Measurements from ENCODE around the gene ZNF407. TPM values are rescaled to one million over a fixed set of nuclear protein-coding genes. Genes with fewer than 3 reads are reported as not detected.

The ZNF407 gene
- total and polyA plus RNA-seq, 2 donors from 2014 or later = 2.5 to 17.8 TPM

- H3K27me3 ChIP-seq (ENCODE audit: control insufficient read depth, insufficient read depth, low read length) = no peaks in the 10 kb centered on the region
- intact Hi-C loops (cut with DNase I) = no loop called here
- no peak overlapping the region for H3K4me3 ChIP-seq (ENCODE audit: low read length in 3 of 3)
- no peak for TF ChIP-seq CTCF (IDR thresholded peaks at IDR 0.05; ENCODE audit: borderline replicate concordance, extremely low read depth, insufficient read depth)
- DNase-seq (no peak), FAIRE-seq (no peak)
- H3K4me1 ChIP-seq (ENCODE audit: control insufficient read depth in 2 of 3, insufficient read depth in 2 of 3, low read depth in 1 of 3, low read length in 3 of 3) = peaks cover 0 to under 1% (median 0%) of the 10 kb centered on the region in 3 donors
- H3K36me3 ChIP-seq (ENCODE audit: control insufficient read depth in 2 of 3, insufficient read depth in 3 of 3, low read length in 3 of 3) = no peaks in the 10 kb centered on the region
- H3K27ac ChIP-seq (ENCODE audit: low read depth in 2 of 2, low read length in 2 of 2) = no peak overlapping the region
- no peak overlapping the region for H3K9ac ChIP-seq (ENCODE audit: low read length in 3 of 3)
- H3K9me3 ChIP-seq (ENCODE audit: control insufficient read depth in 2 of 3, insufficient read depth in 1 of 3, low read length in 3 of 3) = no peaks in the 10 kb centered on the region
Observed at GRCh38 chr18:74791501-74792194, 194.0 kb downstream of the ZNF407 start.

GRCh38 chr18:74793746-74794145, 196.1 kb downstream of the ZNF407 start:
- intact Hi-C loops (cut with DNase I) = no loop called here
- FAIRE-seq = no peak
- no peaks in the 10 kb centered on the region for H3K27me3 ChIP-seq (ENCODE audit: control insufficient read depth, insufficient read depth, low read length)
- no peak overlapping the region for H3K9ac ChIP-seq (ENCODE audit: low read length in 3 of 3)
- H3K4me1 ChIP-seq (ENCODE audit: control insufficient read depth in 2 of 3, insufficient read depth in 2 of 3, low read depth in 1 of 3, low read length in 3 of 3) = peaks cover 0 to 6% (median 0%) of the 10 kb centered on the region in 3 donors
- no peak for TF ChIP-seq CTCF (IDR thresholded peaks at IDR 0.05; ENCODE audit: borderline replicate concordance, extremely low read depth, insufficient read depth)
- no peak overlapping the region for H3K4me3 ChIP-seq (ENCODE audit: low read length in 3 of 3)
- DNase-seq = no peak
- H3K27ac ChIP-seq (ENCODE audit: low read depth in 2 of 2, low read length in 2 of 2) = no peak overlapping the region
- no peaks in the 10 kb centered on the region for H3K9me3 ChIP-seq (ENCODE audit: control insufficient read depth in 2 of 3, insufficient read depth in 1 of 3, low read length in 3 of 3)
- H3K36me3 ChIP-seq (ENCODE audit: control insufficient read depth in 2 of 3, insufficient read depth in 3 of 3, low read length in 3 of 3) = no peaks in the 10 kb centered on the region

- no peaks in the 10 kb centered on the region for H3K36me3 ChIP-seq (ENCODE audit: control insufficient read depth in 2 of 3, insufficient read depth in 3 of 3, low read length in 3 of 3)
- no peaks in the 10 kb centered on the region for H3K9me3 ChIP-seq (ENCODE audit: control insufficient read depth in 2 of 3, insufficient read depth in 1 of 3, low read length in 3 of 3)
- no peak for TF ChIP-seq CTCF (IDR thresholded peaks at IDR 0.05; ENCODE audit: borderline replicate concordance, extremely low read depth, insufficient read depth)
- FAIRE-seq (no peak), DNase-seq (no peak)
- peaks cover 0 to 6% (median 0%) of the 10 kb centered on the region in 3 donors for H3K4me1 ChIP-seq (ENCODE audit: control insufficient read depth in 2 of 3, insufficient read depth in 2 of 3, low read depth in 1 of 3, low read length in 3 of 3)
- no peak overlapping the region for H3K9ac ChIP-seq (ENCODE audit: low read length in 3 of 3)
- H3K27me3 ChIP-seq (ENCODE audit: control insufficient read depth, insufficient read depth, low read length) = no peaks in the 10 kb centered on the region
- H3K27ac ChIP-seq (ENCODE audit: low read depth in 2 of 2, low read length in 2 of 2) = no peak overlapping the region
- intact Hi-C loops (cut with DNase I) = no loop called here
- no peak overlapping the region for H3K4me3 ChIP-seq (ENCODE audit: low read length in 3 of 3)
Observed at GRCh38 chr18:74795751-74796150, 198.1 kb downstream of the ZNF407 start.
